B cell (primary cell): ENCODE results near the gene MYH10.

Experiments
- CTCF ChIP-seq: fragments of 200-600 bp; IDR thresholded peaks from one replicate; pipeline ENCODE4 v1.8.0; 2022; ENCODE audit warnings: antibody characterized with exemption, mild to moderate bottlenecking
- EZH2 ChIP-seq: IDR thresholded peaks from 2 replicates; pipeline ENCODE4 v1.6.1; 2012; ENCODE audit warnings: borderline replicate concordance, low read depth, mild to moderate bottlenecking, moderate library complexity, low read length; ENCODE audit not compliant: insufficient read depth, poor library complexity, severe bottlenecking

DNA sequence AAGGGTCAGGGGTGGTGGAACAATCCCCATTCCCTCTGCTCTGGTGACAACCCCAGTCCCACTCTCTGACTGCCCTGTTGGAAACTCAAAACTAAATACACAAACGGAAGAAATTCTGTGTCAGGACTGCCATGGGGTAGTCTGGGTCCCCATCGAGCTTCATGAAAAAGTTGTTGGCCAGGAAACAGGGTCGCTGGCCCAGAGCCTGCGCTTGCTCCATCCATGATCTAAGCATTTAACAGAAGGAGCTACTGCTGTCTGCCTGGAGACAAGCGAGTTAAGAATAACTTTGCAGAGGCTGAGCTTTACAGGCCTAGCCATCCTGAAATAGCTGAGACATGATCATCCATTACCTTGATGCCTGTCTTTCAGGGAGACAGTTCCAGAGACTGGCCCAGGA is 32.4 kb upstream of the MYH10 start:
- no peak for TF ChIP-seq CTCF
- TF ChIP-seq EZH2: no peak
